Left cardiac atrium (tissue), 4 donors: Measurements from ENCODE around the gene SLC2A10. TPM values are rescaled to one million over a fixed set of nuclear protein-coding genes. Genes with fewer than 3 reads are reported as not detected.

Experiments
- ATAC-seq, 2 donors: fragments of 200-7000 bp; cut with Tn5 transposase; one replicate each; pipeline ENCODE4 v1.9.1; 2020; ENCODE audit warnings: mild to moderate bottlenecking in 2 of 2, moderate library complexity in 2 of 2
- DNase-seq: peaks from one replicate; pipeline ENCODE4 v3.0.0-alpha.2; 2020
- intact Hi-C, 2 donors: fragments of 100-400 bp; cut with DNase I; formaldehyde crosslinking; loops; one replicate each; pipeline versions ENCODE4 v1.14.1 to v1.15.1; 2022 to 2023
- total RNA-seq, 2 donors: library from RNA; stranded (reverse); fragmentation: NEBNext Ultra II Directional; extraction: Animal tissue kit (Norgen Biotek cat#: 25700); gene quantifications; one replicate each; pipeline ENCODE4 v1.2.1, GENCODE V29; 2021
- donor health status: DM: no; HTN: yes; CAD: no.
- donor health status: DM: no; HTN: yes; CAD: no; lungs with severe emphysema.
- donor health status: DM: yes; HTN: yes; CAD: no.
- donor health status: Dilated cardiomyopathy.

The SLC2A10 gene
- total RNA-seq, 2 donors from 2014 or later: 5.6 to 7.7 TPM

GRCh38 chr20:46678516-46678915, 30.9 kb upstream of the SLC2A10 start:
- intact Hi-C loops: loop anchor here in 1 of 2 donors (10.0 kb wide), 1 partner anchor 134 kb away; no protein-coding TSS in a partner anchor
- ATAC-seq (no peak), DNase-seq (no peak)

GRCh38 chr20:46680684-46681031, 28.8 kb upstream of the SLC2A10 start:
- DNase-seq: no peak
- no peak for ATAC-seq
- intact Hi-C loops: loop anchor here in 1 of 2 donors (2.0 kb wide), 1 partner anchor 122 kb away; no protein-coding TSS in a partner anchor

- DNase-seq: peak; percentile 43
- intact Hi-C loops: loop anchor here in 1 of 2 donors (2.0 kb wide), 1 partner anchor 122 kb away; no protein-coding TSS in a partner anchor
Measured at GRCh38 chr20:46681032-46681854, 28.2 kb upstream of the SLC2A10 start.

GRCh38 chr20:46682063-46682821, 27.2 kb upstream of the SLC2A10 start:
- DNase-seq (no peak), ATAC-seq (no peak)
- intact Hi-C loops: no loop called here

More at GRCh38 chr20:46681032-46681854, 28.2 kb upstream of the SLC2A10 start:
- ATAC-seq: peak in 1 of 2 donors; percentile 37

GRCh38 chr20:46683011-46683667, 26.3 kb upstream of the SLC2A10 start:
- no peak for DNase-seq
- ATAC-seq: peak in 1 of 2 donors; percentile 51
- intact Hi-C loops: no loop called here

- DNase-seq (no peak), ATAC-seq (peak in 1 of 2 donors; percentile 14)
- intact Hi-C loops: no loop called here
Measured at GRCh38 chr20:46683668-46683938, 25.8 kb upstream of the SLC2A10 start.

GRCh38 chr20:46683939-46684750, 25.3 kb upstream of the SLC2A10 start:
- ATAC-seq (peak; percentile 80 to 82), DNase-seq (peak; percentile 64)
- intact Hi-C loops: no loop called here

- DNase-seq (no peak), ATAC-seq (no peak)
- intact Hi-C loops: no loop called here
Measured at GRCh38 chr20:46688151-46689081, 21.0 kb upstream of the SLC2A10 start.

- DNase-seq (peak; percentile 99), ATAC-seq (peak; percentile 96 to 99)
- intact Hi-C loops: no loop called here
Measured at GRCh38 chr20:46689082-46689753, 20.2 kb upstream of the SLC2A10 start, which contains the start of gene TP53RK. Gene TP53RK, minus strand, starts transcription at chr20:46689444. Its CDS starts 30 bp downstream, at chr20:46689414.

- no peak for ATAC-seq
- no peak for DNase-seq
- intact Hi-C loops: no loop called here
Measured at GRCh38 chr20:46689754-46690085, 19.7 kb upstream of the SLC2A10 start.

- intact Hi-C loops: no loop called here
- DNase-seq (no peak), ATAC-seq (no peak)
Measured at GRCh38 chr20:46690219-46691106, 19.0 kb upstream of the SLC2A10 start.

- DNase-seq: no peak
- no peak for ATAC-seq
- intact Hi-C loops: no loop called here
Measured at GRCh38 chr20:46691196-46691595, 18.3 kb upstream of the SLC2A10 start.

GRCh38 chr20:46694484-46694883, 15.0 kb upstream of the SLC2A10 start:
- intact Hi-C loops: no loop called here
- ATAC-seq (peak; percentile 66 to 70), DNase-seq (no peak)

- DNase-seq (no peak), ATAC-seq (no peak)
- intact Hi-C loops: no loop called here
Measured at GRCh38 chr20:46695892-46696291, 13.6 kb upstream of the SLC2A10 start.

GRCh38 chr20:46696791-46697279, 12.6 kb upstream of the SLC2A10 start:
- DNase-seq (no peak), ATAC-seq (no peak)
- intact Hi-C loops: no loop called here

GRCh38 chr20:46698788-46699187, 10.7 kb upstream of the SLC2A10 start:
- ATAC-seq: no peak
- DNase-seq: no peak
- intact Hi-C loops: no loop called here
